Naive thymus-derived CD8-positive, alpha-beta T cell (primary cell): ENCODE data around the gene ANO8. TPM values are rescaled to one million over a fixed set of nuclear protein-coding genes. Genes with fewer than 3 reads are reported as not detected.
A peak's percentile ranks its signal among the peaks of the same experiment; 100 is the strongest.

Source experiments
- ATAC-seq, 2 donors: fragments of 150-1000 bp; cut with Tn5 transposase in 1 of 2; sonication (Bioruptor Pico), chemical (Tn5 transposase) in 1 of 2; 1 replicate in 1 of 2; 2 replicates in 1 of 2; pipeline ENCODE4 v1.10.0; 2021; ENCODE audit warnings: mild to moderate bottlenecking in 2 of 2, moderate library complexity in 2 of 2
- POLR2A ChIA-PET: fragments of 350-600 bp; sonication (Branson Sonifier 250); formaldehyde crosslinking; loops from one replicate; lab custom pipeline; 2021; ENCODE audit warnings: antibody characterized with exemption; lab: Charles Lee
- DNase-seq, 10 donors: peaks; one replicate each; pipeline versions ENCODE4 v3.0.0 to v3.0.0-alpha.2; 2020 to 2022
- H3K27ac Mint-ChIP-seq, 10 donors: one replicate each; pipeline ENCODE4 v1.8.0; 2020 to 2022; ENCODE audit warnings: mild to moderate bottlenecking in 10 of 10, mixed read lengths in 10 of 10, moderate library complexity in 4 of 10, inconsistent platforms in 1 of 10
- H3K27me3 Mint-ChIP-seq, 5 donors: one replicate each; pipeline ENCODE4 v1.8.0; 2021 to 2022; ENCODE audit warnings: mixed read lengths in 5 of 5
- H3K36me3 Mint-ChIP-seq, 3 donors: one replicate each; pipeline ENCODE4 v1.8.0; 2020 to 2022; ENCODE audit warnings: mixed read lengths in 3 of 3, mild to moderate bottlenecking in 2 of 3, inconsistent platforms in 1 of 3
- H3K4me1 Mint-ChIP-seq, 4 donors: one replicate each; pipeline ENCODE4 v1.8.0; 2021 to 2022; ENCODE audit warnings: mixed read lengths in 4 of 4
- H3K4me3 Mint-ChIP-seq, 10 donors: one replicate each; pipeline ENCODE4 v1.8.0; 2020 to 2022; ENCODE audit warnings: mild to moderate bottlenecking in 10 of 10, mixed read lengths in 10 of 10, moderate library complexity in 6 of 10, inconsistent platforms in 1 of 10
- H3K9me3 Mint-ChIP-seq, 9 donors: one replicate each; pipeline ENCODE4 v1.8.0; 2020 to 2022; ENCODE audit warnings: mixed read lengths in 9 of 9, mild to moderate bottlenecking in 3 of 9, inconsistent platforms in 1 of 9, moderate library complexity in 1 of 9
- polyA plus RNA-seq, 3 donors: library from polyadenylated mRNA; unstranded; fragments of 300-500 nt; fragmentation: Illumina TruSeq; gene quantifications; one replicate each; pipeline ENCODE4 v1.2.3, GENCODE V29; 2021
- total RNA-seq, 8 experiments: library from RNA in 2 of 8; stranded (reverse) in 2 of 8; gene quantifications; one replicate each; pipeline ENCODE4 v1.2.3 and lab custom pipeline; 2021 to 2026

The ANO8 gene
- total and polyA plus RNA-seq, 5 experiments from 2014 or later: 0.08 to 18.4 (median 0.29) TPM

DNA sequence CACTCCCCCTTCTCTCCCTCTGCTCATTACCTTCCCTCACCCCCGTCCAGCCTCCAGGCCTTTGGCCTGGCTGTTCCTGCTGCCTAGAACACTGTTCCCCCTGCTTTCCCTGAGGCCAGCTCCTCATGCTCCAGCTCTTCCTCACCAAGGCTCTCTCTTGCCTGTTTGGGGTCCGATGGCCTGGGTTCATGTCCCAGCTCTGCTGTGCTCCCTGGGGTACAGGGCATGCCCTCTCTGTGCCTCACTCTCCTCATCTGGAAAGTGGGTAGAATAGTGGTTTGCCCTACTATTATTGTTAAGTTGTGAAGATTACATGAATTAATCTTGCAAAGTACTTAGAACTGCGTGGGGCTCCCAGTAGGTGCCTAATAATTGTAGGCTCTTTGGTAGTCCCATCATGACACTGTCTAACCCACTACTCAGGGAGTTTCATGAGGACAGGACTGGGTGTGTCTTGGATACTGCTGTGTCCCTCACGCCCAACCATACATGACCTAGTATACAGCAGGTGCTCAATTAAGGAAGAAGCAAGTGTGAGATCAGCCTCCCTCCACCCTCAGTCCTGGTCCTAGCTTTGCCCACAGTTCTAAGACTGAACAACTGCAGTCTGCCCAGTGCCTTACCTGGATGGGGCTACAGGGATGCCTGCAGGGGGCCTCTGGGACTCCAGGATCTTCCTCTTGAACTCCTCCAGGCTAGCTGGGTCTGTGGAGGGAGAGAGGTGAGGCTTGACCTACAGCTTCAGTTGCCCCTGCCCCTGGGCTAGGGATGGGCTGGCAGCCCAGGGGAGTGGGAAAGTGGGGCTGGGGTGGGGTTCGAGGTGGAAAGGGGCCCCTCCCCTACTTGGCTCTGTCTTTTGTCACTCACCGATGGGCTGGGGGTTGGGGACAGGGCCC lies 25.5 kb upstream of the ANO8 start:
- Mint-ChIP-seq H3K4me3 (no peak overlapping the region), H3K4me1 (peaks cover 0 to 4% (median 0%) of the 10 kb centered on the region in 4 donors)

DNA sequence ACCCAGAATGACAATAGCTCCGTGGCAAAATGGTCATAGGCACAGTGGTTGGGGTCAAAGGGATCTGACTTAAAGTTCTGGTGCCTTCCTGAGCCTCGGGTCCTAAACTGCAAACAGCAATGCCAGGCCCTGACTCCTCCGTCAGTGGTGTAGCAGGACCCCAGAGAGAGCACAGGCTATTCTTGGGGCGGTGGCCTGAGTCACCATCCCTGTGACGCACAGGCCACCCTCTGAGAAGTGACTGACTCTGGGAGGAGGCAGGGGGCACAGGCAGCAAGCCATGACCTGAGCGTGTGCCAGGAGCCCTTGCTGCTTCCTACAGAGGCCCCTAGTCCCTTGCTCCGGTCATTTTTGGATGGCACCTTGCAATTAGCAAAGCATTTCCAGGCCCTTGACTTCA lies 23.7 kb upstream of the ANO8 start:
- Mint-ChIP-seq H3K27me3 (peaks cover 0 to 4% (median 1%) of the 10 kb centered on the region in 5 donors), H3K4me1 (peaks cover 0 to 4% (median 0%) of the 10 kb centered on the region in 4 donors), H3K4me3 (no peak overlapping the region), H3K9me3 (no peaks in the 10 kb centered on the region), H3K36me3 (no peaks in the 10 kb centered on the region), H3K27ac (no peak overlapping the region)
- POLR2A ChIA-PET: no interaction called here
- DNase-seq: no peak
- ATAC-seq: no peak

More for the DNA sequence above, 25.5 kb upstream of the ANO8 start:
- POLR2A ChIA-PET: no interaction called here
- peak overlapping the region in 1 of 10 donors; percentile 66 for H3K27ac Mint-ChIP-seq
- no peaks in the 10 kb centered on the region for H3K9me3 Mint-ChIP-seq
- no peaks in the 10 kb centered on the region for H3K36me3 Mint-ChIP-seq
- no peak for DNase-seq
- peaks cover 0 to 6% (median 1%) of the 10 kb centered on the region in 5 donors for H3K27me3 Mint-ChIP-seq
- ATAC-seq: no peak

DNA sequence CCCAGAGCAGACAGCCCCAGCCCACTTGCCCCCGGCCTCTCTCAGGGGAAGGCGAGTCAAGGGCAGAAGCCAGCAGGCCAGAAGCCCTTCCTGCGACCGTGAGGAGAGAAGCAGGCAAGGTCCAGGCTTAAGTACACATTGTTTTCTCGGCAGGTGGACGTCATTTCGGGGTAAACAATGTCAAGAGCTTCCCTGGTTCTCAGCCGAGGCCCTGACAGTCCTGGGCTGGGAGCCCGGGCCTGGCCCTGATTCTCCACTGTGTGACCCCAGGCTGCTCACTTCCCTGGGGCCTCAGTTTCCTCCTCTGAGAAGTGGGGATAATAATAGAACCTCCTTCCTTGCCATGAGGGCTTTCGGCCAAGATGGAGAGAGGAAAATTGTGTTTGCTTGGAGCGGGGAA lies 23.1 kb upstream of the ANO8 start:
- H3K36me3 Mint-ChIP-seq: no peaks in the 10 kb centered on the region
- ATAC-seq (no peak), DNase-seq (no peak)
- peaks cover 0 to 7% (median 4%) of the 10 kb centered on the region in 5 donors for H3K27me3 Mint-ChIP-seq
- no peaks in the 10 kb centered on the region for H3K9me3 Mint-ChIP-seq
- POLR2A ChIA-PET: interaction anchor here (0.5 kb wide), 1 partner anchor 164 kb away, joined by 3 read pairs; no protein-coding TSS in a partner anchor
- H3K4me1 Mint-ChIP-seq: peaks cover 0 to 4% (median 0%) of the 10 kb centered on the region in 4 donors
- no peak overlapping the region for H3K4me3 Mint-ChIP-seq
- H3K27ac Mint-ChIP-seq: no peak overlapping the region

DNA sequence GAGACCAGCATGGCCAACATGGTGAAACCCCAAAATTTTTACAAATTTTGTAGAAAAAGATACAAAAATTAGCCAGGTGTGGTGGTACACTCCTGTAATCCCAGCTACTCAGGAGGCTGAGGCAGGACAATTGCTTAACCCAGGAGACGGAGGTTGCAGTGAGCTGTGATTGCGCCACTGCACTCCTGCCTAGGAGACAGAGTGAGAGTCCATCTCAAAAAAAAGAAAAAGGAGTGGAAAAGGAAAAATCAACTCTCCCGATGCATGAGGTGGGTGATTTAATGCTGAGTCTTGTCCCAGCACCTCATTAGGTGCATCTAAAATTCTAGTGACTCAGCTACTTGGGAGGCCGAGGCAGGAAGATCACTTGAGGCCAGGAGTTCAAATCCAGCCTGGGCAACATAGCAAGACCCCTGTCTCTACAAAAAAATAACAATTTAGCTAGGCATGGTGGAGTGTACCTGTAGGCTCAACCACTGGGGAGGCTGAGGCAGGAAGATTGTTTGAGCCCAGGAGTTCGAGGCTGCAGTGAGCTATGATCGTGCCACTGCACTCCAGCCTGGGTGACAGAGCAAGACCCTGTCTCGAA lies 22.5 kb upstream of the ANO8 start:
- peaks cover 0 to 8% (median 5%) of the 10 kb centered on the region in 5 donors for H3K27me3 Mint-ChIP-seq
- ATAC-seq (no peak), DNase-seq (no peak)
- no peaks in the 10 kb centered on the region for H3K9me3 Mint-ChIP-seq
- peaks cover 0 to 2% (median 0%) of the 10 kb centered on the region in 4 donors for H3K4me1 Mint-ChIP-seq
- no peak overlapping the region for H3K27ac Mint-ChIP-seq
- no peaks in the 10 kb centered on the region for H3K36me3 Mint-ChIP-seq
- H3K4me3 Mint-ChIP-seq: no peak overlapping the region
- POLR2A ChIA-PET: interaction anchor here (0.5 kb wide), 1 partner anchor 165 kb away, joined by 3 read pairs; no protein-coding TSS in a partner anchor

DNA sequence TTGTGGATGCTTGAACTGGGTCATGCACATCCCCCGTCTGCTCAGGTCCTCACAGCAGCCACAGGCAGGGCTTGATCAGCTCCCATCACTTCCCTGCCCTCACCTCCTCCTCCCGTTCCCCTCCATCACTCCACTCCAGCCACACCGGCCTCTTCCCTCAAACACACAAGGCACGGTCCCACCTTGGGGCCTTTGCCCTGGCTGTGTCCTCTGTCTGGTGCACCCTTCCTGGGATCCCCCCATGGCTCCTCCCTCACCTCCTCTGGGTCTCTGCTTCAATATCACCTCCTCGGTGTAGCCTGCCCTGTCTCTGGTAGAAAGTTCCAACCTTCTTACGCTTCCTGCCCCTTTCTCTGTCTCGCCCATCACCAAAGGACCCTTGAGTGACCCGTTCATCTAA lies 18.7 kb upstream of the ANO8 start:
- ATAC-seq (no peak), DNase-seq (no peak)
- Mint-ChIP-seq H3K4me3 (peak overlapping the region in 1 of 10 donors; percentile 73), H3K27me3 (peaks cover 13 to 31% (median 14%) of the 10 kb centered on the region in 5 donors), H3K9me3 (no peaks in the 10 kb centered on the region), H3K27ac (peak overlapping the region in 1 of 10 donors; percentile 70), H3K36me3 (no peaks in the 10 kb centered on the region), H3K4me1 (peaks cover 0 to 7% (median 5%) of the 10 kb centered on the region in 4 donors)
- POLR2A ChIA-PET: no interaction called here

DNA sequence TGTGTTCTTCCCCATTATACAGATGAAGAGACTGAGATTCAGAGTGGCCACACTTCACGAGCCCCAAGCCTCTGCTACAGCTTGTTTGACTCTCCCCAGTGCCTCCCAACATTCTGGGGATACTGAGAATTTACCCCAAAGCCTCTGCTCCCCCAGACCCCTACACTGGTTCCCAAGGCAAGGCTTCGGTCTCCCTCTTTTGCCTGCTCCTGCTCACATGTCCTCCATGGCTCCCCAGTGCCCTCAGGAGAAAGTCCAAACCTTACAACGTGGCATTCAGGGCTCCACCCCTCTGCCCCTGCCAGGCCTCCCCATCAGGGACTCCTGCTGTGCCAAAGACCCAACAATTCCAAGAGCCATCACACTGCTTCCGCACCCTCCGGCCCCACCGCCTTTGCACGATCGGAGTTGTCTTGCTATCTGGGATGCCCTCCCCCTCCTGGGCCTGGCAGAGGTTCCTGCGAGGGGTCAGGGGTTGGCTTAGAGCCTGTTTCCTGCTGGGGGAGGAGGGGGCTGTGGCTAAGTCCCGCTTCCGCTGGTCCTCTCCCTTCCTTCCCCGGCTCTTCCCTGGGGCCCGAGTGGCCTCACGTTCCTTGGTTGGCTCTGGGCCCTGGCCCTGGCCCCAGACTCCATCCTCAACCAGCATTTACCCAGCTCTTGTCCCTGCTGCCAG lies 18.1 kb upstream of the ANO8 start:
- Mint-ChIP-seq H3K27ac (no peak overlapping the region), H3K4me3 (no peak overlapping the region), H3K4me1 (peaks cover 1 to 7% (median 5%) of the 10 kb centered on the region in 4 donors), H3K9me3 (no peaks in the 10 kb centered on the region), H3K36me3 (no peaks in the 10 kb centered on the region), H3K27me3 (peaks cover 15 to 35% (median 17%) of the 10 kb centered on the region in 5 donors)
- no peak for DNase-seq
- POLR2A ChIA-PET: no interaction called here
- ATAC-seq: no peak

DNA sequence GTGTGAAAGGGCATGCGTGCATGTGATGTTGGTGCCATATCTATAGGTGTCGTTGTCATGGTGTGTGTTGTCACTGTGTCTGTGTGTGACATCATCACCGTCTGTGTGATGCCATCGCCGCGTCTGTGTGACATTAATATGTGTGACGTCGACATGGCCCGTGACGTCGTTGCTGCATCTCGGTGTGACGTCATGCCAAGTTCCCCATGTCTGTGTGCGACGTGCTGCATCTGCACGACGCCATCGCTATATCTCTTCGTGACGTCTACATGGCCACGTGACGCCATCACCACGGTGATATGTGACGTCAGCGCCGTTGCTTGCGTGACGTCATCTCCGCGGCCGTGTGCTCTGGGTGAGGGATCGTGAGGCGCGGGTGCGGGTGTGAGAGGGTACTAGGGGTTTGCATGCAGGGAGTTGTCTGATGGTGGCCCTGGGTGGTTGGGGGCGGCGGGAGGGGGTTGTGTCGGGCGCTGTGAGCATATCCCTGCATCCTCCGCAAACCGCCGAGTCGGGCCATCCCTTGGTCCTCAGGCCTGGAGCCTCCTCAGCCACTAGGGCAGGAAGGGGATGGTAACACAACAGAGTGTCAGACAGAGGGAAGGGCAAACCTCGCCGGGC lies 17.3 kb upstream of the ANO8 start:
- Mint-ChIP-seq H3K27ac (peak overlapping the region in 1 of 10 donors; percentile 48), H3K36me3 (no peaks in the 10 kb centered on the region), H3K9me3 (no peaks in the 10 kb centered on the region), H3K4me1 (peaks cover 2 to 7% (median 5%) of the 10 kb centered on the region in 4 donors), H3K4me3 (no peak overlapping the region), H3K27me3 (peaks cover 16 to 42% (median 19%) of the 10 kb centered on the region in 5 donors)
- POLR2A ChIA-PET: no interaction called here
- DNase-seq: no peak
- ATAC-seq: no peak

DNA sequence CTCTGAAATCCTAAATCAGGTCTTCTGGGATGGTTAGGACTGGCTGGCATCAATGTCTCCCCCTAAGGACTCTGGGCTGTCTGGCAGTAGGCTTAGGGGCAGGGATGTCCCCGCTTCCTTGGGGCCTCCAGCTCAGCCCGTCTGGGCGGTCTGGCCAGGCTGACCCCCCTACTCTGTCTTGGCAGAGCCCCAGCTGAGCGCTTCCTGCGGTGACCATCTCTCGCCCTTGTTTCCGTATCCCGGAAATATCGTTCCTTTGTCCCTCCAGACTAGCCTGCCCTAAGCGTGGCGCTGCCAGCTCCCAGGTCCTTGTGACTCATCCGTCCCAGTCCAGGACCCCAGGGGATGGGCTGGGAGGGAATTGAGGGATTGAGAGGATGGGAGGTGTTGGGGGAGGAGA lies 14.0 kb upstream of the ANO8 start:
- ATAC-seq (no peak), DNase-seq (no peak)
- no peak overlapping the region for H3K27ac Mint-ChIP-seq
- no peak overlapping the region for H3K4me3 Mint-ChIP-seq
- H3K9me3 Mint-ChIP-seq: no peaks in the 10 kb centered on the region
- POLR2A ChIA-PET: interaction anchor here (0.7 kb wide), 1 partner anchor 44 kb away, joined by 3 read pairs; no protein-coding TSS in a partner anchor
- H3K4me1 Mint-ChIP-seq: peaks cover 5 to 13% (median 12%) of the 10 kb centered on the region in 4 donors
- no peaks in the 10 kb centered on the region for H3K36me3 Mint-ChIP-seq
- peaks cover 16 to 42% (median 19%) of the 10 kb centered on the region in 5 donors for H3K27me3 Mint-ChIP-seq

DNA sequence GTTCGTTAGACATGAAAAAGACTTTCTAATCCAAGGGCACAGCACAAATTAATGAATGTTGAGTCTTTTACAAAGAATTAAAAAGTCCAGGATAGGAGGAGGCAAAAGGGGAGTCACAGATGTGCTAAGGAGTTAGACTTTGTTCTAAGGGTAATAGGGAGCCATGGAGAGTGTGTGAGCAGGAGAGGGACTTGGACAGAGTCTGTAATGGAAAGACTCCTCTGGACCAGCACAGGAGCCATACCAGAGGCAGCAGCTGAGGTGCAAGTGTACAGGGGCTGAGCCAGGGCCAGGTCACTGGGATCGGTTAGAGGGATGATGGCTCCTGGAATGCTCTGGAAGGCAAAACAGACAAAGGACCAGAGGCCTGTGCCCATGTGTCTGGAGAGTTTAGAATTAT lies 13.2 kb upstream of the ANO8 start:
- DNase-seq (no peak), ATAC-seq (no peak)
- peaks cover 10 to 38% (median 18%) of the 10 kb centered on the region in 5 donors for H3K27me3 Mint-ChIP-seq
- no peaks in the 10 kb centered on the region for H3K36me3 Mint-ChIP-seq
- no peak overlapping the region for H3K4me3 Mint-ChIP-seq
- H3K27ac Mint-ChIP-seq: no peak overlapping the region
- H3K9me3 Mint-ChIP-seq: no peaks in the 10 kb centered on the region
- H3K4me1 Mint-ChIP-seq: peaks cover 5 to 13% (median 12%) of the 10 kb centered on the region in 4 donors
- POLR2A ChIA-PET: interaction anchor here (1.2 kb wide), 1 partner anchor 42 kb away, joined by 4 read pairs; no protein-coding TSS in a partner anchor

DNA sequence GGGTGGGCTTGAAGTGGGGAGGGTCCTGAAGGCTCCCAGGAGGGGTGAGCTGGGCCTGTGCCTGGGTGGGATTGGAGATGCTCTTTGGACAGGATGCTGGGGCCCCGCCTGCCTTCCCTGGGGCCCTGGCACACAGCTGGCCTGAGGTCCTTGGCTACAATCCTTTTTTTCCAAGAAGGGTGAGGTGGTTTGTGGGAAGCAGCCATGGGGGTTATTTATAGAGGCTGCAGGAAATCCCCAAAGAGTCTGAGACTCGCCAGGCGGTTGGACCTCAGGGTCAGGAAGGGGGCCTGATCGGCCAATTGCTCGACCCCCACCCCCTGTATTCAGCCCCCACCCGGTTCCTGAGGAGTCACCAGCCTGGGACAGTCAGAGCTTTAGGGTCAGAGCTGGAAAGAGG lies 12.7 kb upstream of the ANO8 start:
- no peak for ATAC-seq
- DNase-seq: no peak
- Mint-ChIP-seq H3K36me3 (peaks cover 0 to 2% (median 0%) of the 10 kb centered on the region in 3 donors), H3K4me1 (peaks cover 5 to 13% (median 12%) of the 10 kb centered on the region in 4 donors), H3K27ac (no peak overlapping the region), H3K27me3 (peaks cover 10 to 38% (median 18%) of the 10 kb centered on the region in 5 donors), H3K4me3 (no peak overlapping the region), H3K9me3 (no peaks in the 10 kb centered on the region)
- POLR2A ChIA-PET: interaction anchor here (1.2 kb wide), 1 partner anchor 42 kb away, joined by 4 read pairs; no protein-coding TSS in a partner anchor

DNA sequence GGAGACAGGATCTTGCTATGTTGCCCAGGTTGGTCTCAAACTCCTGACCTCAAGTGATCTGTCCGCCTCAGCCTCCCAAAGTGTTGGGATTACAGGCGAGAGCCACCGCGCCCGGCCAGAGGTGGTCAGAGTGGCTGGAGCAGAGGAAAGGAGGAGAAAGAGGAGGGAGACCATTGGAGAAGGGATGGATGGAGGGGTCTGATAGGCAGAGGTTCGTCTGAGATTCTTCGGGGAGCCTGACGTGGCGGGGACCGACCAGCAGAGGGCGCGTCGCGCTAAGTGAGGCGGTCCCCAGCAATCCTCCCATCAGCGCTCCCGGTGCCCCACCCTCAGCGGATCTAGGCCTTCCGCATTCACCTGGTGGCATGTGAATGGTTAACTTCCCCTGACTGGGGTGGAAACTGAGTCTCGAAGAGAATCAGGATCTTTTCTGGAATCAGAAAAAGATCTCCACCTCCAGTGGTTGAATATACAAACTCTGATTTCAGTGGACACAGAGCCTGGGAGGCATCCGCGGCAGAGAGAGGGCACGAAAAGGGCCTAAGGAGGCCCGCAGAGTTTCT lies 11.5 kb upstream of the ANO8 start:
- H3K36me3 Mint-ChIP-seq: peaks cover 0 to 10% (median 0%) of the 10 kb centered on the region in 3 donors
- peaks cover 8 to 31% (median 11%) of the 10 kb centered on the region in 5 donors for H3K27me3 Mint-ChIP-seq
- ATAC-seq (peak; percentile 90 to 98), DNase-seq (peak; percentile 56 to 82 (median 74))
- H3K9me3 Mint-ChIP-seq: no peaks in the 10 kb centered on the region
- POLR2A ChIA-PET: interaction anchor here (0.6 to 1.4 kb wide), 3 partner anchors 23 to 120 kb away, joined by 3 to 4 read pairs (median 3); no protein-coding TSS in a partner anchor
- H3K4me3 Mint-ChIP-seq: no peak overlapping the region
- H3K4me1 Mint-ChIP-seq: peaks cover 5 to 8% (median 7%) of the 10 kb centered on the region in 4 donors
- H3K27ac Mint-ChIP-seq: peak overlapping the region in 4 of 10 donors; percentile 7 to 95 (median 40)
